PC-3 (cell line): ENCODE measurements around the gene ADAM22.

Experiments
- EZH2 ChIP-seq: fragments of 300-600 bp; sonication (generic); IDR thresholded peaks from one replicate; pipeline ENCODE4 v1.6.1; 2017; ENCODE audit warnings: antibody characterized with exemption, mild to moderate bottlenecking, low read length; ENCODE audit not compliant: unreplicated experiment
- EZH2phosphoT487 ChIP-seq: fragments of 300-600 bp; sonication (generic); IDR thresholded peaks from 2 replicates; pipeline ENCODE4 v1.6.1; 2018; ENCODE audit warnings: mild to moderate bottlenecking, antibody characterized with exemption, low read length, borderline replicate concordance
- TF ChIP-seq, protein P1 (sequence below): fragments of 300-600 bp; sonication (generic); conservative IDR thresholded peaks from 2 replicates; pipeline ENCODE4 v1.5.1; 2017; ENCODE audit warnings: antibody characterized with exemption, low read depth, mild to moderate bottlenecking, low read length

GRCh38 chr7:88167721-88168120, 233.7 kb downstream of the ADAM22 start:
- TF ChIP-seq, protein P1, sequence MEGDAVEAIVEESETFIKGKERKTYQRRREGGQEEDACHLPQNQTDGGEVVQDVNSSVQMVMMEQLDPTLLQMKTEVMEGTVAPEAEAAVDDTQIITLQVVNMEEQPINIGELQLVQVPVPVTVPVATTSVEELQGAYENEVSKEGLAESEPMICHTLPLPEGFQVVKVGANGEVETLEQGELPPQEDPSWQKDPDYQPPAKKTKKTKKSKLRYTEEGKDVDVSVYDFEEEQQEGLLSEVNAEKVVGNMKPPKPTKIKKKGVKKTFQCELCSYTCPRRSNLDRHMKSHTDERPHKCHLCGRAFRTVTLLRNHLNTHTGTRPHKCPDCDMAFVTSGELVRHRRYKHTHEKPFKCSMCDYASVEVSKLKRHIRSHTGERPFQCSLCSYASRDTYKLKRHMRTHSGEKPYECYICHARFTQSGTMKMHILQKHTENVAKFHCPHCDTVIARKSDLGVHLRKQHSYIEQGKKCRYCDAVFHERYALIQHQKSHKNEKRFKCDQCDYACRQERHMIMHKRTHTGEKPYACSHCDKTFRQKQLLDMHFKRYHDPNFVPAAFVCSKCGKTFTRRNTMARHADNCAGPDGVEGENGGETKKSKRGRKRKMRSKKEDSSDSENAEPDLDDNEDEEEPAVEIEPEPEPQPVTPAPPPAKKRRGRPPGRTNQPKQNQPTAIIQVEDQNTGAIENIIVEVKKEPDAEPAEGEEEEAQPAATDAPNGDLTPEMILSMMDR = no peak
- TF ChIP-seq EZH2 = no peak
- TF ChIP-seq EZH2phosphoT487 = no peak
